B cell (primary cell): ENCODE data around the gene PHEX. TPM values are rescaled to one million over a fixed set of nuclear protein-coding genes. Genes with fewer than 3 reads are reported as not detected.

Experiments
- ATAC-seq: fragments of 200-7000 bp; cut with Tn5 transposase; one replicate; pipeline ENCODE4 v1.10.0; 2021; ENCODE audit warnings: low read depth, mild to moderate bottlenecking, moderate number of reproducible peaks, moderate library complexity
- CTCF ChIA-PET: fragments of 350-600 bp; sonication (Branson Sonifier 250); formaldehyde crosslinking; loops from one replicate; lab custom pipeline; 2021; ENCODE audit warnings: antibody characterized with exemption, inconsistent platforms; lab: Charles Lee
- POLR2A ChIA-PET: fragments of 350-600 bp; sonication (Branson Sonifier 250); formaldehyde crosslinking; loops from one replicate; lab custom pipeline; 2021; ENCODE audit warnings: antibody characterized with exemption; lab: Charles Lee
- DNase-seq: peaks from one replicate; pipeline ENCODE4 v3.0.0; 2013
- H2AFZ ChIP-seq: 2 replicates; pipeline ENCODE4 v1.6.1; 2012; ENCODE audit warnings: mild to moderate bottlenecking, low read depth, low read length; ENCODE audit not compliant: insufficient read depth, poor library complexity, severe bottlenecking
- H3K27ac ChIP-seq, 2 donors: 1 replicate in 1 of 2; 2 replicates in 1 of 2; pipeline ENCODE4 v1.5.1; 2012 to 2013; ENCODE audit warnings: low read length in 2 of 2, mild to moderate bottlenecking in 2 of 2, moderate library complexity in 1 of 2
- H3K27me3 ChIP-seq, 4 experiments: fragments of 200-600 bp in 1 of 4; sonication (generic) in 1 of 4; replicated peaks in 1 of 4; 1 replicate in 2 of 4; 2 replicates in 2 of 4; pipeline versions ENCODE4 v1.6.1 to v1.7.0; 2013 to 2016; ENCODE audit warnings: low read length in 3 of 4, mild to moderate bottlenecking in 2 of 4, mixed read lengths in 1 of 4, moderate library complexity in 1 of 4; ENCODE audit not compliant: insufficient read depth in 4 of 4, control insufficient read depth in 3 of 4; ENCODE audit errors: control extremely low read depth in 1 of 4
- H3K36me3 ChIP-seq, 2 experiments: replicated peaks in 1 of 2; 1 replicate in 1 of 2; 2 replicates in 1 of 2; pipeline versions ENCODE4 v1.6.1 to v1.7.1; 2013; ENCODE audit warnings: low read length in 1 of 2; ENCODE audit not compliant: insufficient read depth in 2 of 2, control insufficient read depth in 1 of 2; ENCODE audit errors: control extremely low read depth in 1 of 2, extremely low read depth in 1 of 2
- H3K4me1 ChIP-seq, 2 donors: fragments of 200-600 bp in 1 of 2; sonication (generic) in 1 of 2; 1 replicate in 1 of 2; 2 replicates in 1 of 2; pipeline versions ENCODE4 v1.5.1 to v1.6.1; 2013 to 2017; ENCODE audit warnings: low read length in 2 of 2; ENCODE audit not compliant: control insufficient read depth in 2 of 2, insufficient read depth in 2 of 2
- H3K4me2 ChIP-seq: replicated peaks from 2 replicates; pipeline ENCODE3; 2012; ENCODE audit warnings: mild to moderate bottlenecking, low read depth, low read length; ENCODE audit not compliant: poor library complexity, severe bottlenecking
- H3K4me3 ChIP-seq, 5 experiments: fragments of 200-600 bp in 1 of 5; sonication (generic) in 1 of 5; 1 replicate in 3 of 5; 2 replicates in 2 of 5; pipeline versions ENCODE4 v1.5.1 to v1.7.0; 2011 to 2016; ENCODE audit warnings: low read length in 4 of 5, mild to moderate bottlenecking in 4 of 5, low read depth in 2 of 5, control low read depth in 1 of 5, moderate library complexity in 1 of 5; ENCODE audit not compliant: insufficient read depth in 1 of 5; ENCODE audit errors: control extremely low read depth in 1 of 5, extremely low read depth in 1 of 5
- H3K79me2 ChIP-seq: fragments of 200-600 bp; sonication (generic); one replicate; pipeline ENCODE4 v1.6.0; 2016; ENCODE audit warnings: low read length; ENCODE audit not compliant: control insufficient read depth, insufficient read depth
- H3K9ac ChIP-seq: fragments of 200-600 bp; sonication (generic); 2 replicates; pipeline ENCODE4 v1.6.1; 2017; ENCODE audit warnings: mild to moderate bottlenecking, low read length, moderate library complexity
- H3K9me3 ChIP-seq, 3 donors: one replicate each; pipeline versions ENCODE4 v1.6.1 to v1.7.1; 2013; ENCODE audit warnings: low read length in 2 of 3; ENCODE audit not compliant: control insufficient read depth in 2 of 3, insufficient read depth in 1 of 3; ENCODE audit errors: control extremely low read depth in 1 of 3
- H4K20me1 ChIP-seq: 2 replicates; pipeline ENCODE4 v1.6.0; 2012; ENCODE audit warnings: mild to moderate bottlenecking, low read length; ENCODE audit not compliant: insufficient read depth, control insufficient read depth, poor library complexity, severe bottlenecking
- H3K27ac Mint-ChIP-seq: one replicate; pipeline ENCODE4 v1.8.0; 2021; ENCODE audit warnings: mixed read lengths
- H3K27me3 Mint-ChIP-seq: one replicate; pipeline ENCODE4 v1.8.0; 2021; ENCODE audit warnings: mixed read lengths
- H3K4me1 Mint-ChIP-seq: one replicate; pipeline ENCODE4 v1.8.0; 2021; ENCODE audit warnings: mixed read lengths
- H3K4me3 Mint-ChIP-seq: one replicate; pipeline ENCODE4 v1.8.0; 2021; ENCODE audit warnings: mixed read lengths
- H3K9me3 Mint-ChIP-seq: one replicate; pipeline ENCODE4 v1.8.0; 2022; ENCODE audit warnings: mixed read lengths; ENCODE audit not compliant: insufficient read depth
- CTCF ChIP-seq: fragments of 200-600 bp; IDR thresholded peaks from one replicate; pipeline ENCODE4 v1.8.0; 2022; ENCODE audit warnings: antibody characterized with exemption, mild to moderate bottlenecking
- EZH2 ChIP-seq: IDR thresholded peaks from 2 replicates; pipeline ENCODE4 v1.6.1; 2012; ENCODE audit warnings: borderline replicate concordance, low read depth, mild to moderate bottlenecking, moderate library complexity, low read length; ENCODE audit not compliant: insufficient read depth, poor library complexity, severe bottlenecking
- whole genome bisulfite sequencing: methylation state at CpG from one replicate; pipeline ENCODE4 v1.1.5; 2013; ENCODE audit warnings: missing lambda C conversion rate; ENCODE audit not compliant: insufficient coverage; 5-methylcytosine and 5-hydroxymethylcytosine counted together
- intact Hi-C: fragments of 100-400 bp; cut with micrococcal nuclease; formaldehyde crosslinking; loops from one replicate; pipeline ENCODE4 v1.10.0; 2022
- polyA plus RNA-seq: library from polyadenylated mRNA; depleted of rRNA; stranded (reverse); fragments of >200 nt; gene quantifications from 2 replicates; pipeline ENCODE4 v1.2.3, GENCODE V29; 2012
- total RNA-seq, 2 donors: library from RNA; stranded (reverse); fragments of 120-200 nt in 1 of 2; gene quantifications; 1 replicate in 1 of 2; 2 replicates in 1 of 2; pipeline versions ENCODE4 v1.2.3 to v1.2.4, GENCODE V29; 2013 to 2022

The PHEX gene
- total and polyA plus RNA-seq, 2 donors (not counting 1 experiment from before 2014, with no cell fraction given): 0.01 to 0.15 TPM

DNA sequence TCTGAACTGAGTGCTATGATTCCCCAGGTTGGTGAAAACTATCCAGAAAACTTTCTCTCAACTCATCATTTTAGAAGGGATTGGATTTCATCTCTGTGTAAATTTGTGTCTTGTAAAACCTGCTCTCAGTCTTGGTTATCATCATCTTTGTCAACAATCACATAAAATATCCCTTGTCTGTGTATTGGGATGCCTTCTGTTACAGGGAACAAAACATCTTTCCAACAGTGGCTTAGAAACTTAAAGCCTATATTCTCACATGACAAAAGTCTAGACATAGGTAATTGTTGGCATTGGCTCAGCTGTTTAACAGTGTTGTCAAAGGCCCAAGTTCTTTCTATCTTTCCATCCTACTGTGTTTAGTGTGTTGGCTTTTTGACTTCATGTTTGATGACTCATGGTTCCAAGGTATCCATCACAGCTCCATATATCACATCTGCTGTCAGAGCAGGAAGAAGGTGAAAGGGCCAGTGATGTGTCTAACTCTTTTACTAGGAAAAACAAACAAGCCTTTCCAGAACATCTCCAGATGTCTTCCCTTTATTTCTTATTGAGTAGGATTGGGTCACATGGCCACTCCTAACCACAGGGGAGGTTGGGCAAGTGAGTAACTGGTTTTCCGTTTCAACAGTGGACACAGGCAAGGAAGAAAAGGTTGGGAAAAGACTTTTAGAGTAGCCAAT lies 65.0 kb downstream of the PHEX start:
- ChIA-PET POLR2A (no interaction called here), CTCF (interaction anchor here (0.6 kb wide), 1 partner anchor 114 kb away, joined by 5 read pairs; no protein-coding TSS in a partner anchor)

More for the DNA sequence above, 65.0 kb downstream of the PHEX start:
- H3K27ac ChIP-seq: no peak overlapping the region
- no peaks in the 10 kb centered on the region for H3K27me3 ChIP-seq
- no CpG with 5 or more reads among the region's 1 CpG for WGBS
- no peak overlapping the region for H3K4me3 ChIP-seq
- TF ChIP-seq CTCF: no peak
- no peak for TF ChIP-seq EZH2
- H3K79me2 ChIP-seq: no peaks in the 10 kb centered on the region
- Mint-ChIP-seq H3K27ac (no peak overlapping the region), H3K9me3 (no peaks in the 10 kb centered on the region), H3K27me3 (no peaks in the 10 kb centered on the region), H3K4me1 (no peaks in the 10 kb centered on the region), H3K4me3 (no peak overlapping the region)
- H3K9me3 ChIP-seq: no peaks in the 10 kb centered on the region
- H3K4me2 ChIP-seq: no peak overlapping the region
- no peak for DNase-seq
- H3K36me3 ChIP-seq: no peaks in the 10 kb centered on the region
- H2AFZ ChIP-seq: no peak overlapping the region
- H3K4me1 ChIP-seq: no peaks in the 10 kb centered on the region
- no peak overlapping the region for H3K9ac ChIP-seq
- intact Hi-C loops: no loop called here
- ATAC-seq: no peak
- no peaks in the 10 kb centered on the region for H4K20me1 ChIP-seq
